GM21528 (cell line): ENCODE measurements around the gene MEAK7.

Source experiments
- ATAC-seq: cut with Tn5 transposase; IDR thresholded peaks from one replicate; pipeline ENCODE4 v1.9.1; 2021; ENCODE audit warnings: mild to moderate bottlenecking, moderate library complexity; ENCODE audit not compliant: unreplicated experiment, low FRiP score

MEAK7 gene, protein sequence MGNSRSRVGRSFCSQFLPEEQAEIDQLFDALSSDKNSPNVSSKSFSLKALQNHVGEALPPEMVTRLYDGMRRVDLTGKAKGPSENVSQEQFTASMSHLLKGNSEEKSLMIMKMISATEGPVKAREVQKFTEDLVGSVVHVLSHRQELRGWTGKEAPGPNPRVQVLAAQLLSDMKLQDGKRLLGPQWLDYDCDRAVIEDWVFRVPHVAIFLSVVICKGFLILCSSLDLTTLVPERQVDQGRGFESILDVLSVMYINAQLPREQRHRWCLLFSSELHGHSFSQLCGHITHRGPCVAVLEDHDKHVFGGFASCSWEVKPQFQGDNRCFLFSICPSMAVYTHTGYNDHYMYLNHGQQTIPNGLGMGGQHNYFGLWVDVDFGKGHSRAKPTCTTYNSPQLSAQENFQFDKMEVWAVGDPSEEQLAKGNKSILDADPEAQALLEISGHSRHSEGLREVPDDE

GRCh38 chr16:84504420-84505248 lies at the start of gene MEAK7:
MEAK7 (minus strand) TSS chr16:84504659; CDS start chr16:84498086, 6,573 bp downstream.
- ATAC-seq = peak; percentile 96

DNA sequence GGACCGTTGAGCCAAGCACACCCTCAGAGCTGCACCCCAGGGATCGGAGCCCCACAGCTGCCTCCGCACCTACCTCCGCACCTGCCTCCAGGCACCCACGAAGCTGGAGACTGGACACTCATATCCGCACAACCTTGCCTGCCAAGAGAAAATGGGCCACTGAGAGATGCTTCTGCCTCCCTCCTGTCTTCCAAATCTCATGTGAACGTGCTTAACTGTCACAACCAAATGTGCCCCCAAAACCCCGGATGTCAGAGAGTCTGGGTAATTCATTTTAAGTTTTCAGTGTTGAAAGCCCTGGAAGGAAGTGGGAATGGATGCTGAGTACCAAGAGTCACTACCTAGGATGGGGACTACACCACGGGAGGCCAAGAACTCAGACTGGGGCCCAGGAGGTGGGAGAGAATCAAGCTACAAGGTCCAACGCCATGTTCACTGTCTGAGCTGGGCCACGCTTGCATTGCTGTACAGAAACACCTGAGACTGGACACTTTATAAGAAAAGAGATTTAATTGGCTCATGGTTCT lies 49.5 kb upstream of the MEAK7 start:
- no peak for ATAC-seq

DNA sequence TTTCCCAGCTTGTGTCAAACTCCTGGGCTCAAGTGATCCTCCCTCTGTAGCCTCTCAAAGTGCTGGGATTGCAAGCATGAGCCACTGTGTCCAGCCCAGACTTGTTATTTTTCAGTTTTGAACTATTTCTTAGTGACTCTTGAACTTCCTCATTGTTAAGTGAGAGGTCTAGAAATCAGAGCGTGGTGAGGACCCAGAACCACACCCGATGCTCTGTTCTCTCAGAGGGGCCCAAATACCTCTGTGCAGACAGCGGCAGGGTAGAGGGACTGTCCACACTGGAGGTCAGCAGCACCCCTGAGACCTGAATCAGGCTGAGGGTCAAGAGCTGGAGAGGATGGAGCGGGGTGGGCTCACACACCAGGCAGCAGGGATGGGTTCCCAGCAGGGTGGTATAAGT lies 47.7 kb upstream of the MEAK7 start:
- no peak for ATAC-seq

DNA sequence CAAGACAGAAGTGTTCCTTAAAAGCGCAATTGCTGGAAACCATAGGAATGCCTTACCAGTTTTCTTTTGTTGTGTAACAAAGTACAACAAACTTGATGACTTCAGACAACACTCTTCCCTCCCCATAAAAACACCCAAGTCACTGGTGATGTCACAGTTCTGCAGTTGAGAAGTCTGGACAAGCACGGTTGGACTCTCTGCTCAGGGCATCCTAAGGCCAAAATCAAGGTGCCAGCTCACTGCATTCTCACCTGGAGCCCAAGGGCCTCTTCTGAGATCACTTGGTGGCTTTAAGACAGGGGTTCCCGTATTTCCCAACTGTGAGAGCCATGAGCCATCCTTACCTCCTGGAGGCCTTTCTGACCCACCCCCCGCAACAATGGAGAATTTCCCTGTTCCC lies 45.6 kb upstream of the MEAK7 start:
- no peak for ATAC-seq

DNA sequence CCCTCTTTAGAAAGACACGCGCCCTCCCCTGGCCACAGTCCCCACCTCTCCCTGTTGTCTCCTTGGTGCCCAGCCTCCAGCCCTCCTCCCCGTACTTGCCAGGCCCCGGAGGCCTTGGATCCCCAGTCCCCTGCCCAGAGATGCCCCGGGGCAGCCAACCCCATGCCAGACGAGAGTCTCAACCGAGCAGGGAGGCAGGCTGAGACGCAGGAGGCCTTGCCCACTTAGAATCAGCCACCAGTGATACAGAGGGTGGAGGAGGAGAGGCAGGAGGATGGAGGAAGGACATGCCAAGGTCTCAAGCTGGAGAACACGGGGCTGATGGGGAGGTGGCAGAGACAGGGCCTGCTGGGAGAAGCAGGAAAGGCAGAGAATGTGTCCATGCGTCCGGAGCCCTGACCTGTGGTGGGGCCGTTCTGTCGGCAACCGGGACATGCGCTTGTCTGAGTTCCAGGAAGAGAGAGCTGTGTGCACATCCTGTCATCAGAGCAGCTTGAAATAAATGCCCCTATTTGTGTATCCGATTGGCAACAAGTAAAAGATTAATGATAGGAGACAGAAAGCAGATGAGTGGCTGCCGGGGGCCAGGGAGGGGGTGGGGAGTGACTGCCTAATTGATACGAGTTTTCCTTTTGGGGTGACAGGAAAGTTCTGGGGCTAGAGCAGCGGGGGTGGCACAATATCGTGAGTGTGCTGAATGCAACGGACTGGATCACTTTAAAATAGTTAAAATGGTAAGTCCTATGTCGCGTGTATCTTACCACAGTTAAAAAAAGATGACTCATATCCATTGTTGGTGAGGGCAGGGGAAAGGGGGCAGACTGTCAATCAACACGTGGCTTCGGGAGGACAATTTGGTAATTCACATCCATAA lies 44.7 kb upstream of the MEAK7 start:
- no peak for ATAC-seq

GRCh38 chr16:84548508-84548907 lies 44.0 kb upstream of the MEAK7 start:
- no peak for ATAC-seq

DNA sequence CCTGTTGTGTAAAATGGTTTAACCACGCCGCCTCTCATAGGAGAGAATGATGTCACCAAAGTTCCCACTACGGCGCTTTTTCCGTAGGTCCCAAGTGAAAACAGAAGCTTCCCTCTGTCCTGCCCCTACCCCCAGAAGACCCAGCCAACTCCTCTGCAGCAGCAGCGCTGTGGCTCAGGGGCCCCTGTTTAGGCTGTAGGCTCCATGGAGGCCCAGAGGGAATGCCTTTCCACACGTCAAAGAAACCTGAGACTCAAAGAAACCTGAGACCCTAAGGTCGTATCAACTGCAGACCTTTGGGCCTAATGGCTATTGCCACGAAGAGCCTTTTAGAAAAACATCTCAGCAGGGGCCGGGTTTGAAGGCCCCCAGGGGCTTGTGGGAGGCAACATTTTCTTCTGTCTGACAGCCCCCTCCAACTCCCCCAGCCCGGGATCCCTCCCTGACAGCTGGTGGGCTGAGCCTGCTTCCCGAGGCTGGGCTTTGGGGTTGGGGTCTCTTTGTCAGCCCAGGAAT lies 43.1 kb upstream of the MEAK7 start:
- no peak for ATAC-seq

- no peak for ATAC-seq
These were observed 42.4 kb upstream of the MEAK7 start for GRCh38 chr16:84546669-84547545.

DNA sequence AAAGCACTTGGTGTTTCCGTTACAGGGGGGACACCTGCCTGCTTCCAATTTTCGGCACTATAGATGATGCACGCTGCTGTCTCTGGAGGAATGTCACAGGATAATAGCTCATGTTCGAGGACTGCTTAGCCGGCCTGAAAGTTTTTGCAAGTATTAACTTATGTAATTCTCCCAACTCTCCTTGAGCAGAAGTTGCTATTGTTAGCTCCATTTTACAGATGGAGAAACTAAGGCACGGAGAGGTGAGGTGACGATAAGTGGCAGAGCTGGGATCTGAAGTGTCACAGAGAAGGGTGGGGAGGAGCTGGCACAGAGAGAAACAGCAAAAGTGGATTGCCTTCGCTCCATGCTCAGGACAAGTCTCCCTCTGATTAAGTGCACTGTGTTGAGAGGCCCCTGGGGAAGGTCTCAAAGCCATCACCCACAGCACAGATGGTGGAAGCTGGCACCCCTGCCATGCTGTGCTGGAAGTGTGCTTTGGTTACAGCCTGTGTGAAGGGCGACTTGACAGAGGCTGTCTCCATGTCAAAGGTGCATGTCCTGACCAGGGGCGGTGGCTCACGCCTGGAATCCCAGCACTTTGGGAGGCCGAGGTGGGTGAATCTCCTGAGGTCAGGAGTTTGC lies 40.8 kb upstream of the MEAK7 start:
- ATAC-seq = no peak

DNA sequence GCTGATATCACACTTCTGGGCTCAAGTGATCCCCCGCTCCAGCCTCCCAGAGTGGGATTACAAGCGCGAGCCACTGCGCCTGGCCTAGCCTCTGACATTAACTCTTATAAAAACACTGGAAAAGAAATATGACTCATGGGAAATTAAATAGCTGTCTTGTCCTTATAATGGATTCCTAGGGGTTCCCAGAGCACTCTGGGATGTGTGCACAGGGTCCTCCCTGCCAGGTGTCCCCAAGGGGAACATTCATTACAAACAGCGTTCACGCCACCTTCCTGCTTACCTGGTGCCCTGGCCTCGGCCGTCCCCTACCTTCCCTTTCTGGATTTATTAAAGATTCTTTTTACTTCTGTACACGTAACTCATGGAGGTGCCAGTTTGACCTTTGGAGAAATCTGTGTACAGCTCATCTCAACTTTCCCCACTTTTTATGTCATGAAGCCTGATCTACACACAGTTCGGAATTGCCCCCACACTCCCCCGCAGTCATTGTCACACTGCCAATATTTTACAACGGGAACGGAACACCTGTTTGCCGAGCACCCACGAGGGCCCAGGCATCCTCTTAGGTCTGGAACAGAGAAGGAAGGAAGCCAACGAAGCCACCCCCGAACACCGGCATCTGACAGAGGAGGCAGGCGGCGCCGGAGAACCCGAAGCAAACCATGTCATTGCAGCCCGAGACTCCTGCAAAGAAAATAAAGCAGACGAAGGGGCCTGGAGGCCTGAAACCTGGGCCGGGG lies 39.7 kb upstream of the MEAK7 start:
- no peak for ATAC-seq

GRCh38 chr16:84543253-84543652 lies 38.8 kb upstream of the MEAK7 start:
- no peak for ATAC-seq

DNA sequence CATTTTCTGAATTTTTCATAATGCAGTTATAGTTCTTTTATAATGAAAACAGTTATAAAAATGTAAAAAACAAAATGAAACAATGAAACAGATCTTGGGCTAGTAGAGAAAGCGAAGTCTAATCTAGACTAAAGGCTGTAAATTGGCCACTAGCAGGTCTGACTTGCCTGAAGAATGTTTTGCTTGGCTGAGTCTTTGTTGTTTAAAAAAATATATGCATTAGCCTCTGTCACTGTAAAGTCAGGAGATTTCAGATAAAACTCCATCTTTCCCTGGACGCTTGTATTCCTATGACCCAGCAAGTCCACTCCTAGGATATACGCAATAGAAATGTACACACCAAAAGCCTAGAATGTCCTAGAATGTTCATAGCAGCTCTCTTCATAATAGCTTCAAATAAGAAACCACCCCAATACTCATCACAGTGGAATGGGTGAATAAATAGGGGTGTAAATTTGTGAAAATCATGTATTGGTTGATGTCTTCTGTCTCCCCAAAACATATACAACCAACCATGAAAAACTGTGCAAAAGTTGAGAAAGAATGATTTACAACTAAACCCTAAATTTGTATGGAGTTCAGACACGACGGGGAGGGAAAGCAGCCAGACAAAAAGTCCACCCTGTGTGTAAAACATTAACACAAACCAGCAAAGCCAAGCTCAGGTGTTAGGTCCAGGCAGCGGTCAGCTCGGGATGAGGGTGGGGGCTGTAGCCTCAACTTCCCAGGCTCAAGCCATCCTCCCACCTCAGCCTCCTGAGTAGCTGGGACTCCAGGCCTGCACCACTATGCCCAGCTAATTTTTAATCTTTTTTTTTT lies 37.7 kb upstream of the MEAK7 start:
- ATAC-seq = no peak

GRCh38 chr16:84540194-84540593 lies 35.7 kb upstream of the MEAK7 start:
- ATAC-seq = no peak

- ATAC-seq = no peak
These were observed 33.9 kb upstream of the MEAK7 start for GRCh38 chr16:84538222-84538840.

GRCh38 chr16:84537491-84538151 lies 33.2 kb upstream of the MEAK7 start:
- ATAC-seq = no peak

GRCh38 chr16:84535851-84536250 lies 31.4 kb upstream of the MEAK7 start:
- ATAC-seq = no peak
